Omental fat pad (tissue), 4 donors: ENCODE data around the gene ZNF93. TPM values are rescaled to one million over a fixed set of nuclear protein-coding genes. Genes with fewer than 3 reads are reported as not detected.
"Not testable (repeated sequence)": the region's sequence is repeated elsewhere in the genome, so short reads cannot be mapped to it uniquely, and the experiment has no call there.

Experiments
- ATAC-seq: fragments of 150-250 bp; one replicate; pipeline ENCODE4 v1.9.1; 2016; ENCODE audit warnings: mild to moderate bottlenecking, moderate library complexity; ENCODE audit not compliant: low FRiP score
- DNase-seq: peaks from one replicate; pipeline ENCODE4 v3.0.0-alpha.2; 2019; ENCODE audit warnings: low spot score
- total RNA-seq, 4 donors: library from RNA; depleted of rRNA; stranded (reverse); fragments of >200 nt; gene quantifications; one replicate each; pipeline ENCODE4 v1.1.0, GENCODE V29; 2016
- TF ChIP-seq, protein P1 (sequence below), 3 donors: fragments of 450-650 bp; IDR thresholded peaks; one replicate each; pipeline ENCODE4 v1.5.1; 2016 to 2017; ENCODE audit warnings: antibody characterized with exemption in 3 of 3, mild to moderate bottlenecking in 3 of 3, moderate library complexity in 2 of 3

ZNF93 gene
- total RNA-seq, 4 donors from 2014 or later: 1.9 to 6.9 (median 4.0) TPM

DNA sequence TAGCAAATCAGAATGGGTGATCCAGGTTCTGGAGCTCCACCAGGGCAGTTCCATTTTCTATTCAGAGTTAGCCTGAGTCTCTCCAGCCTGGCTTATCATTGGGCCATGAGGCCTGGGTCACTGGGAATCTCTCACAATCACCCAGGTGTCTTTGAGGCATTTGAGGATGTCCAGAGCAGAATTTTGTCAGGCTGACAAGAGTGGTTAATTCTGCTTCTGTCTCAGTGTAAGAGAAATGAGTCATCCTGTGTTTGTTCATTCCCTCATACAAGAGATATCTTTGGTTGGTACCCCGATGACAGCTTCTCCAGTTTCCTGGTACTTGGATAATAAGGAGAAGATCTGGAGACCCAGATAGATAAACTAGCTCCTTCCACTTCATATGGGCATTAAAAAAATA lies 10.4 kb downstream of the ZNF93 start:
- TF ChIP-seq, protein P1, sequence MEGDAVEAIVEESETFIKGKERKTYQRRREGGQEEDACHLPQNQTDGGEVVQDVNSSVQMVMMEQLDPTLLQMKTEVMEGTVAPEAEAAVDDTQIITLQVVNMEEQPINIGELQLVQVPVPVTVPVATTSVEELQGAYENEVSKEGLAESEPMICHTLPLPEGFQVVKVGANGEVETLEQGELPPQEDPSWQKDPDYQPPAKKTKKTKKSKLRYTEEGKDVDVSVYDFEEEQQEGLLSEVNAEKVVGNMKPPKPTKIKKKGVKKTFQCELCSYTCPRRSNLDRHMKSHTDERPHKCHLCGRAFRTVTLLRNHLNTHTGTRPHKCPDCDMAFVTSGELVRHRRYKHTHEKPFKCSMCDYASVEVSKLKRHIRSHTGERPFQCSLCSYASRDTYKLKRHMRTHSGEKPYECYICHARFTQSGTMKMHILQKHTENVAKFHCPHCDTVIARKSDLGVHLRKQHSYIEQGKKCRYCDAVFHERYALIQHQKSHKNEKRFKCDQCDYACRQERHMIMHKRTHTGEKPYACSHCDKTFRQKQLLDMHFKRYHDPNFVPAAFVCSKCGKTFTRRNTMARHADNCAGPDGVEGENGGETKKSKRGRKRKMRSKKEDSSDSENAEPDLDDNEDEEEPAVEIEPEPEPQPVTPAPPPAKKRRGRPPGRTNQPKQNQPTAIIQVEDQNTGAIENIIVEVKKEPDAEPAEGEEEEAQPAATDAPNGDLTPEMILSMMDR (IDR thresholded peaks at IDR 0.05): no peak
- DNase-seq (no peak), ATAC-seq (peak; percentile 23)

DNA sequence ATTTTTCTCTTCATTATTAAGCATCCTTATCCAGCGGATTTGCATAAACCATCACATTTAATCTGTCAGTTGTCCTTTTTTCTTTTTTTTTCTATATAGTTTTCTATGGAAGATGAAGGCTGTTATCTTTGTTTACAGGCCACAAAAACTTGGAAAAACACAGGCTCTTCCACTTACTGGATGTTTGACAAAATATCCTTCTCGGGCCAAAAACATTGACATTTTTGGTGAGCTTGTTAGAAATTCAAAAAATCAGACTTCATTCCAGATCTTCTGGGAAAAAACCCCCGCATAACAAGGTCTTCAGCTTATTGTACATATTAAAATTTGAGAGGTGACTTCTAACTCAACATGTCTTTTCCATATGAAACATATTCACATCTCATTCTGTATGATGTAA lies 13.8 kb downstream of the ZNF93 start:
- ATAC-seq: no peak
- TF ChIP-seq, protein P1 (IDR thresholded peaks at IDR 0.05): no peak
- DNase-seq: no peak

DNA sequence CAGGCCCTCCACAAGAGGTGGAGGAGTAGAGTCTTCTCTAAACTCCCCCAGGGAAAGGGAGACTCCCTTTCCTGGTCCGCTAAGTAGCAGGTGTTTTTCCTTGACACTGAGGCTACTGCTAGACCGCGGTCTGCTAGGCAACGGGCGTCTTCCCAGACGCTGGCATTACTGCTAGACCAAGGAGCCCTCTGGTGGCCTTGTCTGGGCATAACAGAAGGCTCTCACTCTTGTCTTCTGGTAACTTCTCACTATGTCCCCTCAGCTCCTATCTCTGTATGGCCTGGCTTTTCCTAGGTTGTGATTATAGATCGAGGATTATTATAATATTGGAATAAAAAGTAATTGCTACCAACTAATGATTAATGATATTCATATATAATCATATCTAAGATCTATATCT lies 29.7 kb downstream of the ZNF93 start:
- not testable (repeated sequence) for ATAC-seq, DNase-seq

DNA sequence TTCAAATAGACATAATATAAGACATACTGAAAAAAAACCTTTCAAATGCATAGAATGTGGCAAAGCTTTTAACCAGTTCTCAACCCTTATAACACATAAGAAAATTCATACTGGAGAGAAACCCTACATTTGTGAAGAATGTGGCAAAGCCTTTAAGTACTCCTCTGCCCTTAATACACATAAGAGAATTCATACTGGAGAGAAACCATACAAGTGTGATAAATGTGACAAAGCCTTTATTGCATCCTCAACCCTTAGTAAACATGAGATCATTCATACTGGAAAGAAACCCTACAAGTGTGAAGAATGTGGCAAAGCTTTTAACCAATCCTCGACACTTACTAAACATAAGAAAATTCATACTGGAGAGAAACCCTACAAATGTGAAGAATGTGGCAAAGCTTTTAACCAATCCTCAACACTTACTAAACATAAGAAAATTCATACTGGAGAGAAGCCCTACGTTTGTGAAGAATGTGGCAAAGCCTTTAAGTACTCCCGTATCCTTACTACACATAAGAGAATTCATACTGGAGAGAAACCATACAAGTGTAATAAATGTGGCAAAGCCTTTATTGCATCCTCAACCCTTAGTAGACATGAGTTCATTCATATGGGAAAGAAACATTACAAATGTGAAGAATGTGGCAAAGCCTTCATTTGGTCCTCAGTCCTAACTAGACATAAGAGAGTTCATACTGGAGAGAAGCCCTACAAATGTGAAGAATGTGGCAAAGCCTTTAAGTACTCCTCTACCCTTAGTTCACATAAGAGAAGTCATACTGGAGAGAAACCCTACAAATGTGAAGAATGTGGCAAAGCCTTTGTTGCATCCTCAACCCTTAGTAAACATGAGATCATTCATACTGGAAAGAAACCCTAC lies 32.9 kb downstream of the ZNF93 start:
- DNase-seq, ATAC-seq: not testable (repeated sequence)

DNA sequence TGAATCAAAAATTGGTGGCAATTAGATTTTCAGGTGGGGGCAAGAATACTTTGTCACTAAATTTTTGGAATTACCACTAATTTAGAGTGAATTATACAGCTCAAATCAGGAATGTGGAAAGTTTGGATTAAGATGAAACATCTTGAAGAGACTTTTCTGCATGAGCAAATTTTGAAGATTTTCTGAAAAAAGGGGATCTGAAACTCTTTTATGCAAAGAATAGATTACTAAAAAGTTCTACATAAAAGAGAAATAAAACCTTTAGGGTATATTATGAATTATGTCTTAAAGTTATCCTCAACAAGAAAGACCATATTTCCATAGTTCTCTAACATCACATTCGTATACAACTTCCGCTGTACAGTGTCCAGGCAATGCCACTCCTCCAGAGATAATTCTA lies 36.7 kb downstream of the ZNF93 start:
- ATAC-seq (no peak), DNase-seq (no peak)
- TF ChIP-seq, protein P1 (IDR thresholded peaks at IDR 0.05): no peak

DNA sequence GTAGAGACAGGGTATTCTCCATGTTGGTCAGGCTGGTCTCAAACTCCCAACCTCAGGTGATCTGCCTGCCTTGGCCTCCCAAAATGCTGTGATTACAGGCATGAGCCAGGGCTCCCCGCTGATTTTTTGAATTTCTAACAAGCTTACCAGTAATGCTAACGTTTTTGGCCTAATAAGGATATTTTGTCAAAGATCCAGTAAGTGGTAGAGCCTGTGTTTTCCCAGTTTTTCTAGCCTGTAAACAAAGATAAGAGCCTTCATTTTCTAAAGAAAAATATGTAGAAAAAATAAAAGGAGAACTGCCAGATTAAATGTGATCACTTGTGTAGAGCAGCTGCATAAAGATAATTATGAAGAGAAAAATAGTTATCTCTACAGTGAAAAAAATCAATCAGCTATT lies 37.7 kb downstream of the ZNF93 start:
- TF ChIP-seq, protein P1 (IDR thresholded peaks at IDR 0.05): no peak
- DNase-seq: no peak
- no peak for ATAC-seq

DNA sequence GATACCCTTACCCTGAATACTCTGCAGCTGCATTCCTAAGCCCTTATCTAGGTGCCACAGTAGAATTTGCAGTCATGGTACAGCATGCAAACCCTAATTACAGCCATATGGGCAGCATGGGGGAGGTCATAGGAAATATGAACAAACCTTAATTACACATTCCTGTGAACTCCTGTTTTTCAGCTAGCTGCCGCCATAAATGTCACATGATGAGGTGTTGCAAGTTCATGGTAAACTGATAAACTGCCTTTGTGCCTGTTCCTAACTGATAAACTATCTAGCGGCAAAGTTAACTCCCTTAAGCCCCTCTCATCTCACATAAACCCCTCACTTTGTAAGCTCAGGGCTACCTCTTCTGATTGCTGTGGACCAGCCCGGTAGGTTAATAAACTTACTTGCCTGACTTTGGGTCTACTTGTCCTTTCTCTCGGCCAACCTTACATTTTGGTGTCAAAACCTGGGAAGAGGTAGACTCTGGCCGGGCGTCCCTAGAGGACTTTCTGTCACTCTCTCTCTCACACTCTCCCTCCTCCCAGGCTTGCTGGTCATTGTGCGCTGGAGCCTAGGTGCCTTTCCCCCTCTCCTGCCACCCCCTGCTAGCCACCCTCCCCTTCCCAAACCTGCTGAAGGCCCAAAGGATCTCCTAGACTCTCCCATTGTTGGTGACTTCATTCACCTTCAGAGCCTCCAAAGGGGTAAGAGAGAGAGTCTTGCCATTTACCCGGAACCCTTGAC lies 43.3 kb downstream of the ZNF93 start:
- ATAC-seq: no peak
- TF ChIP-seq, protein P1 (IDR thresholded peaks at IDR 0.05): no peak
- no peak for DNase-seq

DNA sequence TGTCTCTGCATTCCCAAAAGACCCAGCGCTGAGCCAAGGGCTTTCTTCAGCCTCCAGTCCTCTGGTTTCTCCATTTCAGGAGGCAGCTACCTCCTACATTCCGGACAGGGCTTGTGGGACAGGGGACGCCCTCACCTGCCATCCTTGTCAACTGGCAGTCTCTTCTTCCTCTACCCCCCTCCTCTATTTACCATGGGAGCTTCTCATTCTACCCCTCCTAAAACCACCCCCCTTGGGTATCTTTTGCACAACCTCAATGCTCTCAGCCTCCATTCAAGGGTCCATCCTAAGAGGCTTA lies 43.8 kb downstream of the ZNF93 start:
- TF ChIP-seq, protein P1 (IDR thresholded peaks at IDR 0.05): no peak
- no peak for DNase-seq
- ATAC-seq: no peak
